HepG2 (cell line): Measurements from ENCODE around the gene KIF23. TPM values are rescaled to one million over a fixed set of nuclear protein-coding genes. Genes with fewer than 3 reads are reported as not detected.

ENCODE experiments used
- BCL6 ChIP-seq: IDR thresholded peaks from 2 replicates; pipeline ENCODE4 v1.6.1; 2016; ENCODE audit warnings: missing genetic modification reagents, missing compliant biosample characterization
- BORCS8-MEF2B ChIP-seq: sonication (generic); formaldehyde crosslinking; IDR thresholded peaks from 2 replicates; pipeline ENCODE4 v1.8.0; 2022; ENCODE audit warnings: mild to moderate bottlenecking, missing genetic modification reagents
- CENPX ChIP-seq: sonication (generic); formaldehyde crosslinking; IDR thresholded peaks from 2 replicates; pipeline ENCODE4 v1.9.0; 2021; ENCODE audit warnings: mild to moderate bottlenecking, missing genetic modification reagents, moderate library complexity
- FOXA3 ChIP-seq: IDR thresholded peaks from 2 replicates; pipeline ENCODE4 v1.6.1; 2016; ENCODE audit warnings: missing genetic modification reagents, missing compliant biosample characterization
- HDAC2 ChIP-seq: sonication (generic); formaldehyde crosslinking; IDR thresholded peaks from 2 replicates; pipeline ENCODE4 v1.4.0; 2020; ENCODE audit warnings: missing genetic modification reagents
- JUN ChIP-seq: sonication (generic); formaldehyde crosslinking; IDR thresholded peaks from 2 replicates; pipeline ENCODE4 v1.4.0; 2020; ENCODE audit warnings: mild to moderate bottlenecking, missing genetic modification reagents
- KLF16 ChIP-seq, 2 experiments: sonication (generic) in 1 of 2; formaldehyde crosslinking in 1 of 2; IDR thresholded peaks; 2 replicates each; pipeline versions ENCODE4 v1.6.1 to v1.8.0; 2016 to 2023; ENCODE audit warnings: missing genetic modification reagents in 2 of 2, missing compliant biosample characterization in 1 of 2
- MLLT10 ChIP-seq: sonication (generic); formaldehyde crosslinking; IDR thresholded peaks from 2 replicates; pipeline ENCODE4 v1.4.0; 2020; ENCODE audit warnings: missing genetic modification reagents
- NR3C1 ChIP-seq: sonication (generic); formaldehyde crosslinking; IDR thresholded peaks from 2 replicates; pipeline ENCODE4 v1.4.0; 2020; ENCODE audit warnings: missing genetic modification reagents
- ZIK1 ChIP-seq: sonication (generic); formaldehyde crosslinking; IDR thresholded peaks from 2 replicates; pipeline ENCODE4 v1.5.0; 2020; ENCODE audit warnings: mild to moderate bottlenecking, low read depth, missing genetic modification reagents, borderline replicate concordance
- ZMAT3 ChIP-seq: sonication (generic); formaldehyde crosslinking; conservative IDR thresholded peaks from 2 replicates; pipeline ENCODE4 v1.7.0; 2021; ENCODE audit warnings: missing genetic modification reagents
- ZNF12 ChIP-seq: sonication (generic); formaldehyde crosslinking; IDR thresholded peaks from 2 replicates; pipeline ENCODE4 v1.5.0; 2020; ENCODE audit warnings: missing genetic modification reagents
- ZNF260 ChIP-seq: sonication (generic); formaldehyde crosslinking; IDR thresholded peaks from 2 replicates; pipeline ENCODE4 v1.4.0; 2020; ENCODE audit warnings: missing genetic modification reagents, low read depth, mild to moderate bottlenecking, borderline replicate concordance
- ZNF776 ChIP-seq: sonication (generic); formaldehyde crosslinking; IDR thresholded peaks from 2 replicates; pipeline ENCODE4 v1.4.0; 2020; ENCODE audit warnings: mild to moderate bottlenecking, missing genetic modification reagents
- ZSCAN25 ChIP-seq: sonication (generic); formaldehyde crosslinking; IDR thresholded peaks from 2 replicates; pipeline ENCODE4 v1.8.0; 2022; ENCODE audit warnings: mild to moderate bottlenecking, missing genetic modification reagents
- ZSCAN30 ChIP-seq: sonication (generic); formaldehyde crosslinking; IDR thresholded peaks from 2 replicates; pipeline ENCODE4 v1.5.0; 2020; ENCODE audit warnings: mild to moderate bottlenecking, missing genetic modification reagents
- polyA plus RNA-seq, 8 experiments: library from polyadenylated mRNA; depleted of rRNA in 3 of 8; stranded (reverse) in 7 of 8; unstranded in 1 of 8; fragments of >200 nt; fragmentation: Illumina TruSeq in 4 of 8; extraction: Trizol in 4 of 8; gene quantifications; 2 replicates each; pipeline versions ENCODE4 v1.2.1 to v1.2.3, GENCODE V29; 2011 to 2016; ENCODE audit warnings: low read depth in 4 of 8, missing spikeins in 1 of 8, mixed read lengths in 1 of 8; ENCODE audit not compliant: insufficient read depth in 1 of 8
- total RNA-seq, 5 experiments: library from RNA; depleted of rRNA; stranded (reverse); fragments of >200 nt; fragmentation: Illumina TruSeq; extraction: Trizol; gene quantifications; 2 replicates each; pipeline ENCODE4 v1.2.3, GENCODE V29; 2016; ENCODE audit warnings: low read depth in 1 of 5
- TF ChIP-seq, protein P1 (sequence below): sonication (generic); formaldehyde crosslinking; IDR thresholded peaks from 2 replicates; pipeline ENCODE4 v1.5.0; 2020; ENCODE audit warnings: mild to moderate bottlenecking, missing genetic modification reagents, moderate library complexity
- TF ChIP-seq, protein P2 (sequence below): sonication (generic); formaldehyde crosslinking; IDR thresholded peaks from 2 replicates; pipeline ENCODE4 v1.5.0; 2020; ENCODE audit warnings: missing genetic modification reagents
- TF ChIP-seq, protein P3 (sequence below): sonication (generic); formaldehyde crosslinking; IDR thresholded peaks from 2 replicates; pipeline ENCODE4 v1.4.0; 2020; ENCODE audit warnings: missing genetic modification reagents
- TF ChIP-seq, protein P4 (sequence below): sonication (generic); formaldehyde crosslinking; IDR thresholded peaks from 2 replicates; pipeline ENCODE4 v1.5.0; 2020; ENCODE audit warnings: mild to moderate bottlenecking, missing genetic modification reagents

The KIF23 gene
- total and polyA plus RNA-seq, 2 of the 13 experiments (the other 11 are each of a cell fraction or from before 2014, with no cell fraction given), result 11.3 to 38.1 TPM

DNA sequence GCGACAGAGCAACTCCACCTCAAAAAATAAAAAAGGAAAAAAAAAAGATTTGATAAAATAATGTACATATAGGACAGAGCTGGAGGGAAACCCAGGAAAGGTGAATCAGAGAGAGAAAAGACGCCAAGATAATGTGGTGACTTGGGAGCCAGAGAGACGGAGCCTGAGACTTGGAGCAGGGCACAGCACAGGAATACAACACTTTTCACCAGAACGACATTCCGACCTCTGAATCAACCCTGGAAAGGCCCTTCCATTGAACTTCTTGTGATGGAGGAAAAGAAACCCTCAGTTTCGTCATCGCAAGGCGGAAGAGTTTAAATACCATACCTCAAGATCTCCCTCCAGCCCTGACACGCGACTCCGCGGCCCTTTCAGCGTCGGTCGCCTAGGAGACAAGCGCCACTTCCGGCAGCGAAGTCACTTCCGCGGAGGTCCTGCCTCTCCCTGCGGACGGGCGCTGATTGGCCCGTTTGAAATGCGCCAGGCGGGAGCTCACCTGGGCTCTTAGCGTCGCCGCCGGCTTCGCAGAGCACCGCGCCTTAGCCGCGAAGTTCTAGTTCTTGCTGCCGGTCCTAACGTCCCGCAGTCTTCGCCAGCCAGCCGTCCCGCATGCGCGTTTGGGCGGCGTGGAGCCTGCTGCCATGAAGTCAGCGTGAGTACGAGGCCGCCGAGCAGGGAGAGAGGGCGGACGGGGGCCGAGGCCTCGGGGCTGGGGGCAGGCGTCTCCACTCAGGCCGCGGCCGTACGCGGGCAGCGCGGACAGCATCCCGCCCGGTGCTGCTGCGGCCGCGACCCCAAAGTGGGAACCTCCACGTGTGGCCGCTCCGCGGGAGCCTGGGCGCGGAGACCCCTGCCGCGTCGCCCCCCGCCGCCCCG lies at the start of gene KIF23 (continued):
- TF ChIP-seq, protein P1, sequence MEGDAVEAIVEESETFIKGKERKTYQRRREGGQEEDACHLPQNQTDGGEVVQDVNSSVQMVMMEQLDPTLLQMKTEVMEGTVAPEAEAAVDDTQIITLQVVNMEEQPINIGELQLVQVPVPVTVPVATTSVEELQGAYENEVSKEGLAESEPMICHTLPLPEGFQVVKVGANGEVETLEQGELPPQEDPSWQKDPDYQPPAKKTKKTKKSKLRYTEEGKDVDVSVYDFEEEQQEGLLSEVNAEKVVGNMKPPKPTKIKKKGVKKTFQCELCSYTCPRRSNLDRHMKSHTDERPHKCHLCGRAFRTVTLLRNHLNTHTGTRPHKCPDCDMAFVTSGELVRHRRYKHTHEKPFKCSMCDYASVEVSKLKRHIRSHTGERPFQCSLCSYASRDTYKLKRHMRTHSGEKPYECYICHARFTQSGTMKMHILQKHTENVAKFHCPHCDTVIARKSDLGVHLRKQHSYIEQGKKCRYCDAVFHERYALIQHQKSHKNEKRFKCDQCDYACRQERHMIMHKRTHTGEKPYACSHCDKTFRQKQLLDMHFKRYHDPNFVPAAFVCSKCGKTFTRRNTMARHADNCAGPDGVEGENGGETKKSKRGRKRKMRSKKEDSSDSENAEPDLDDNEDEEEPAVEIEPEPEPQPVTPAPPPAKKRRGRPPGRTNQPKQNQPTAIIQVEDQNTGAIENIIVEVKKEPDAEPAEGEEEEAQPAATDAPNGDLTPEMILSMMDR (CRISPR knock-in tag), result 0 out of 2 replicates have a peak, but pooled peaks have one; percentile 3
- TF ChIP-seq ZMAT3, result peak; percentile 68
- no peak for TF ChIP-seq ZSCAN30 (CRISPR knock-in tag)
- no peak for TF ChIP-seq CENPX (CRISPR knock-in tag)
- TF ChIP-seq, protein P2, sequence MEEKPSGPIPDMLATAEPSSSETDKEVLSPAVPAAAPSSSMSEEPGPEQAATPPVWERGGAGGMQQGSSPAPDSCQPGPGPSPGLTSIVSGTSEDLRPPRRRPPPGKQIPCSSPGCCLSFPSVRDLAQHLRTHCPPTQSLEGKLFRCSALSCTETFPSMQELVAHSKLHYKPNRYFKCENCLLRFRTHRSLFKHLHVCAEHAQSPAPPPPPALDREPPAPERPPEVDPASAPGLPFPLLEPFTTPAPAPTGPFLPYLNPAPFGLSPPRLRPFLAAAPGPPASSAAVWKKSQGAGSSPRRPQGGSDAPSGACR (CRISPR knock-in tag), result no peak
- TF ChIP-seq KLF16 (CRISPR knock-in tag; IDR thresholded peaks at IDR 0.05), result peak in 1 of 2 experiments; percentile 65; a peak in 1 of 4 replicates
- TF ChIP-seq, protein P3, sequence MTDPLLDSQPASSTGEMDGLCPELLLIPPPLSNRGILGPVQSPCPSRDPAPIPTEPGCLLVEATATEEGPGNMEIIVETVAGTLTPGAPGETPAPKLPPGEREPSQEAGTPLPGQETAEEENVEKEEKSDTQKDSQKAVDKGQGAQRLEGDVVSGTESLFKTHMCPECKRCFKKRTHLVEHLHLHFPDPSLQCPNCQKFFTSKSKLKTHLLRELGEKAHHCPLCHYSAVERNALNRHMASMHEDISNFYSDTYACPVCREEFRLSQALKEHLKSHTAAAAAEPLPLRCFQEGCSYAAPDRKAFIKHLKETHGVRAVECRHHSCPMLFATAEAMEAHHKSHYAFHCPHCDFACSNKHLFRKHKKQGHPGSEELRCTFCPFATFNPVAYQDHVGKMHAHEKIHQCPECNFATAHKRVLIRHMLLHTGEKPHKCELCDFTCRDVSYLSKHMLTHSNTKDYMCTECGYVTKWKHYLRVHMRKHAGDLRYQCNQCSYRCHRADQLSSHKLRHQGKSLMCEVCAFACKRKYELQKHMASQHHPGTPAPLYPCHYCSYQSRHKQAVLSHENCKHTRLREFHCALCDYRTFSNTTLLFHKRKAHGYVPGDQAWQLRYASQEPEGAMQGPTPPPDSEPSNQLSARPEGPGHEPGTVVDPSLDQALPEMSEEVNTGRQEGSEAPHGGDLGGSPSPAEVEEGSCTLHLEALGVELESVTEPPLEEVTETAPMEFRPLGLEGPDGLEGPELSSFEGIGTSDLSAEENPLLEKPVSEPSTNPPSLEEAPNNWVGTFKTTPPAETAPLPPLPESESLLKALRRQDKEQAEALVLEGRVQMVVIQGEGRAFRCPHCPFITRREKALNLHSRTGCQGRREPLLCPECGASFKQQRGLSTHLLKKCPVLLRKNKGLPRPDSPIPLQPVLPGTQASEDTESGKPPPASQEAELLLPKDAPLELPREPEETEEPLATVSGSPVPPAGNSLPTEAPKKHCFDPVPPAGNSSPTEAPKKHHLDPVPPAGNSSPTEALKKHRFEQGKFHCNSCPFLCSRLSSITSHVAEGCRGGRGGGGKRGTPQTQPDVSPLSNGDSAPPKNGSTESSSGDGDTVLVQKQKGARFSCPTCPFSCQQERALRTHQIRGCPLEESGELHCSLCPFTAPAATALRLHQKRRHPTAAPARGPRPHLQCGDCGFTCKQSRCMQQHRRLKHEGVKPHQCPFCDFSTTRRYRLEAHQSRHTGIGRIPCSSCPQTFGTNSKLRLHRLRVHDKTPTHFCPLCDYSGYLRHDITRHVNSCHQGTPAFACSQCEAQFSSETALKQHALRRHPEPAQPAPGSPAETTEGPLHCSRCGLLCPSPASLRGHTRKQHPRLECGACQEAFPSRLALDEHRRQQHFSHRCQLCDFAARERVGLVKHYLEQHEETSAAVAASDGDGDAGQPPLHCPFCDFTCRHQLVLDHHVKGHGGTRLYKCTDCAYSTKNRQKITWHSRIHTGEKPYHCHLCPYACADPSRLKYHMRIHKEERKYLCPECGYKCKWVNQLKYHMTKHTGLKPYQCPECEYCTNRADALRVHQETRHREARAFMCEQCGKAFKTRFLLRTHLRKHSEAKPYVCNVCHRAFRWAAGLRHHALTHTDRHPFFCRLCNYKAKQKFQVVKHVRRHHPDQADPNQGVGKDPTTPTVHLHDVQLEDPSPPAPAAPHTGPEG (CRISPR knock-in tag), result peak; percentile 98
- TF ChIP-seq ZSCAN25 (CRISPR knock-in tag), result no peak
- TF ChIP-seq ZNF776 (CRISPR knock-in tag), result peak; percentile 31; the same call in 1 of the 2 replicates
- no peak for TF ChIP-seq JUN
- TF ChIP-seq BCL6 (CRISPR knock-in tag), result peak; percentile 24; the same call in 1 of the 2 replicates
- TF ChIP-seq ZIK1 (CRISPR knock-in tag), result no peak
- TF ChIP-seq MLLT10, result no peak
- no peak for TF ChIP-seq ZNF12 (CRISPR knock-in tag)
- TF ChIP-seq NR3C1, result no peak
- no peak for TF ChIP-seq ZNF260 (CRISPR knock-in tag)
- TF ChIP-seq BORCS8-MEF2B (CRISPR knock-in tag), result peak; percentile 92
- peak; percentile 55; the same call in 1 of the 2 replicates for TF ChIP-seq HDAC2 (CRISPR knock-in tag)
- TF ChIP-seq, protein P4, sequence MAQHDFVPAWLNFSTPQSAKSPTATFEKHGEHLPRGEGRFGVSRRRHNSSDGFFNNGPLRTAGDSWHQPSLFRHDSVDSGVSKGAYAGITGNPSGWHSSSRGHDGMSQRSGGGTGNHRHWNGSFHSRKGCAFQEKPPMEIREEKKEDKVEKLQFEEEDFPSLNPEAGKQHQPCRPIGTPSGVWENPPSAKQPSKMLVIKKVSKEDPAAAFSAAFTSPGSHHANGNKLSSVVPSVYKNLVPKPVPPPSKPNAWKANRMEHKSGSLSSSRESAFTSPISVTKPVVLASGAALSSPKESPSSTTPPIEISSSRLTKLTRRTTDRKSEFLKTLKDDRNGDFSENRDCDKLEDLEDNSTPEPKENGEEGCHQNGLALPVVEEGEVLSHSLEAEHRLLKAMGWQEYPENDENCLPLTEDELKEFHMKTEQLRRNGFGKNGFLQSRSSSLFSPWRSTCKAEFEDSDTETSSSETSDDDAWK (CRISPR knock-in tag), result no peak
- TF ChIP-seq FOXA3 (CRISPR knock-in tag), result peak; percentile 7; the same call in 1 of the 2 replicates
